Sigmoid colon (tissue), 7 donors: ENCODE measurements around the gene PPP1R3G. TPM values are rescaled to one million over a fixed set of nuclear protein-coding genes. Genes with fewer than 3 reads are reported as not detected.

Experiments used
- DNase-seq: peaks from one replicate; pipeline ENCODE4 v3.0.0-alpha.2; 2019
- H3K27ac ChIP-seq, 4 donors: fragments of 200-600 bp; sonication (generic); one replicate each; pipeline ENCODE4 v1.5.1; 2016 to 2019; ENCODE audit warnings: mild to moderate bottlenecking in 1 of 4
- H3K27me3 ChIP-seq, 3 donors: fragments of 200-600 bp; sonication (generic); one replicate each; pipeline ENCODE4 v1.5.1; 2019; ENCODE audit warnings: mild to moderate bottlenecking in 1 of 3
- H3K36me3 ChIP-seq, 4 donors: fragments of 200-600 bp; sonication (generic); one replicate each; pipeline ENCODE4 v1.5.1; 2016 to 2019
- H3K4me1 ChIP-seq, 4 donors: fragments of 200-600 bp; sonication (generic); one replicate each; pipeline ENCODE4 v1.5.1; 2017 to 2019
- H3K4me3 ChIP-seq, 4 donors: fragments of 200-600 bp; sonication (generic); one replicate each; pipeline ENCODE4 v1.5.1; 2017 to 2019; ENCODE audit warnings: mild to moderate bottlenecking in 2 of 4, moderate library complexity in 1 of 4
- H3K9me3 ChIP-seq, 4 donors: fragments of 200-600 bp in 3 of 4; sonication (generic) in 3 of 4; one replicate each; pipeline versions ENCODE4 v1.5.1 to v1.6.1; 2013 to 2019
- EP300 ChIP-seq, 4 donors: sonication (generic); formaldehyde crosslinking; IDR thresholded peaks; one replicate each; pipeline ENCODE4 v1.6.1; 2017; ENCODE audit warnings: antibody characterized with exemption in 4 of 4
- POLR2A ChIP-seq, 2 donors: fragments of 450-650 bp; IDR thresholded peaks; one replicate each; pipeline ENCODE4 v1.6.1; 2016; ENCODE audit warnings: antibody characterized with exemption in 2 of 2, mild to moderate bottlenecking in 2 of 2, moderate library complexity in 2 of 2
- POLR2AphosphoS5 ChIP-seq, 4 donors: sonication (generic); formaldehyde crosslinking; IDR thresholded peaks; one replicate each; pipeline ENCODE4 v1.6.1; 2017; ENCODE audit warnings: antibody characterized with exemption in 4 of 4
- WGBS, 2 donors: extraction: QIAGEN DNeasy Blood & Tissue Kit; methylation state at CpG; one replicate each; pipeline ENCODE4 v1.1.7; 2013; 5-methylcytosine and 5-hydroxymethylcytosine counted together
- intact Hi-C: fragments of 100-400 bp; cut with DNase I; formaldehyde crosslinking; loops from one replicate; pipeline ENCODE4 v1.15.1; 2023
- polyA plus RNA-seq, 3 donors: library from polyadenylated mRNA; stranded (reverse); fragments of 200-250 nt; gene quantifications; one replicate each; pipeline ENCODE4 v1.2.3, GENCODE V29; 2013
- total RNA-seq, 4 donors: library from RNA; depleted of rRNA; stranded (reverse); fragments of >200 nt; gene quantifications; one replicate each; pipeline ENCODE4 v1.1.0, GENCODE V29; 2016
- TF ChIP-seq, protein P1 (sequence below), 4 experiments: fragments of 450-650 bp in 3 of 4; fragments of 200-600 bp in 1 of 4; IDR thresholded peaks; one replicate each; pipeline ENCODE4 v1.5.1; 2016 to 2019; ENCODE audit warnings: antibody characterized with exemption in 4 of 4, mild to moderate bottlenecking in 3 of 4, moderate library complexity in 2 of 4
- donor health status: healthy with polysubstance abuse.
- donor health status: Bipolar disorder and iron deficiency.
- donor health status: healthy.

PPP1R3G gene
- total and polyA plus RNA-seq, 7 donors: under 0.01 to 3.0 (median 1.8) TPM

DNA sequence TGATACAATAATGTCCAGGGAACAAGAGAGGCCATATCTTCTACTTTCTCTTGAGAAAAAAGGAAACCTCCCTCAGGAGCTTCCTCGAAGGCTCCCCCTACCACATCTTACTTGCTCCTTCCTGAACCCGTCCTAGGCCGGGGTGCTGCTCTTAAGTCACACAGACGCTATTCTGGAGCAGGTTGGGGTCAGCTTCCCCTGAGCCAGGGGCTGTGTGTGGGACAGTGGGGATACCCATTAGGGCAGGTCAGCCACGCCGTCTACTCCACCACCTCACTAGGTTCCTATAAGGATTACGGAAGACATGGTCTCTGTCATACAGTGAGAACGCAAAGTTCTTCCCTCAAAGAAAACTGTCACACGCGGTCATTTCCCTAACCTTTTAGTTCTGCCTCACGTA is 8.2 kb upstream of the PPP1R3G start:
- intact Hi-C loops: no loop called here
- no peaks in the 10 kb centered on the region for H3K36me3 ChIP-seq
- no peak for DNase-seq
- H3K27ac ChIP-seq: no peak overlapping the region
- no peaks in the 10 kb centered on the region for H3K4me1 ChIP-seq
- H3K27me3 ChIP-seq: no peaks in the 10 kb centered on the region
- no peak overlapping the region for H3K4me3 ChIP-seq
- H3K9me3 ChIP-seq: no peaks in the 10 kb centered on the region
- TF ChIP-seq POLR2AphosphoS5 (IDR thresholded peaks at IDR 0.05): no peak
- no peak for TF ChIP-seq POLR2A (IDR thresholded peaks at IDR 0.05)
- TF ChIP-seq, protein P1, sequence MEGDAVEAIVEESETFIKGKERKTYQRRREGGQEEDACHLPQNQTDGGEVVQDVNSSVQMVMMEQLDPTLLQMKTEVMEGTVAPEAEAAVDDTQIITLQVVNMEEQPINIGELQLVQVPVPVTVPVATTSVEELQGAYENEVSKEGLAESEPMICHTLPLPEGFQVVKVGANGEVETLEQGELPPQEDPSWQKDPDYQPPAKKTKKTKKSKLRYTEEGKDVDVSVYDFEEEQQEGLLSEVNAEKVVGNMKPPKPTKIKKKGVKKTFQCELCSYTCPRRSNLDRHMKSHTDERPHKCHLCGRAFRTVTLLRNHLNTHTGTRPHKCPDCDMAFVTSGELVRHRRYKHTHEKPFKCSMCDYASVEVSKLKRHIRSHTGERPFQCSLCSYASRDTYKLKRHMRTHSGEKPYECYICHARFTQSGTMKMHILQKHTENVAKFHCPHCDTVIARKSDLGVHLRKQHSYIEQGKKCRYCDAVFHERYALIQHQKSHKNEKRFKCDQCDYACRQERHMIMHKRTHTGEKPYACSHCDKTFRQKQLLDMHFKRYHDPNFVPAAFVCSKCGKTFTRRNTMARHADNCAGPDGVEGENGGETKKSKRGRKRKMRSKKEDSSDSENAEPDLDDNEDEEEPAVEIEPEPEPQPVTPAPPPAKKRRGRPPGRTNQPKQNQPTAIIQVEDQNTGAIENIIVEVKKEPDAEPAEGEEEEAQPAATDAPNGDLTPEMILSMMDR (IDR thresholded peaks at IDR 0.05): no peak
- no peak for TF ChIP-seq EP300 (IDR thresholded peaks at IDR 0.05)
- WGBS, 2 donors: 94 to 95% methylated on average over 11 of the region's 11 CpGs

DNA sequence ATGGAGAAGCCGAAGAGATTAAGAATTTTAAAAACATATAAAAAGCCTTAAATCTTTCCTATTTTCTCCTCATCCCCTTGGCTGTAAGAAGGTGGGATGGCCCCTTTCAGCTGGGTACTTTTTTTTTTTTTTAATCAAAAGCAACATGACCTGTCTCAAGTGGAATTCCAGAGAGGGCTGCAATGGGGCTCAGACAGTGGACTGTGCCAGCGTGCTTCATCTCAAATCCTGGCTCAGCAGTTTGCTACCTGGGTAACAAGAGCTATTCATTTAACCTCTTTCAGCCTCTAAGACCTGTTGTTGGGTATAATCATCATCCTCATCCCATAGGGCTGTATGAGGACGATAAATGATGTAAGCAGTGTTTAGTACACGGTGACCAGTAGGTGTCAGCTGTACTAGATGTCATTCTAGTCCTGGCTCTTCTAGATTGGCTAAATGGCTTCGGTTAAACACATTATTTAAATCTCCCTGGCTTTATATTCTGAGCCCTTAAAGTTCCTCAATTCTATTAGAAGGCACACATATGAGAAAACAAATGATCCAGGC is 6.9 kb upstream of the PPP1R3G start:
- H3K36me3 ChIP-seq: no peaks in the 10 kb centered on the region
- no peaks in the 10 kb centered on the region for H3K27me3 ChIP-seq
- H3K4me1 ChIP-seq: no peaks in the 10 kb centered on the region
- intact Hi-C loops: no loop called here
- DNase-seq: no peak
- TF ChIP-seq POLR2AphosphoS5 (IDR thresholded peaks at IDR 0.05): no peak
- no peak for TF ChIP-seq POLR2A (IDR thresholded peaks at IDR 0.05)
- TF ChIP-seq, protein P1 (IDR thresholded peaks at IDR 0.05): no peak
- no peak for TF ChIP-seq EP300 (IDR thresholded peaks at IDR 0.05)
- no peak overlapping the region for H3K27ac ChIP-seq
- no peak overlapping the region for H3K4me3 ChIP-seq
- H3K9me3 ChIP-seq: no peaks in the 10 kb centered on the region
- 40 to 72% methylated on average over 5 of the region's 5 CpGs for WGBS, 2 donors

DNA sequence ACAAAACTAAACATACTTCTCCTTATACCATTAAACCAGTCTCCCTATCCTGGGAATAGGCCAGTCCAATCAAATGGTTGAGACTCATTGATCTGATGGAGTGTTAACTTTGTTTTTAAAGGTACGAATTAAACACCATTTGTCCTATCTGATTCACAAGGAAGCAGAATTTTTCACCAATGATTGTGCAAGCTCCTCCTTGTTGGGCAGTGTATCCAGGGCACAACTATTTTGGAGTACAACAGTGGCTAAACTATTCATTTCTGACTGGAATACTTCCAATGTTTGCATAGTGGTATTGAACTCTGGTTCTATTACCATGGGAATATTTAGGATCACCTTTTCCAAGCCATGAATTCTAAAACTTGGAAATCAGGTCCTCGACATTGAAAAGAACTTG is 5.4 kb upstream of the PPP1R3G start:
- Histone ChIP-seq H3K4me3 (no peak overlapping the region), H3K4me1 (peaks cover 0 to 5% (median 2%) of the 10 kb centered on the region in 4 donors), H3K36me3 (no peaks in the 10 kb centered on the region), H3K27ac (no peak overlapping the region), H3K27me3 (no peaks in the 10 kb centered on the region), H3K9me3 (no peaks in the 10 kb centered on the region)
- intact Hi-C loops: no loop called here
- DNase-seq: no peak
- TF ChIP-seq POLR2AphosphoS5 (IDR thresholded peaks at IDR 0.05): no peak
- no peak for TF ChIP-seq EP300 (IDR thresholded peaks at IDR 0.05)
- TF ChIP-seq, protein P1 (IDR thresholded peaks at IDR 0.05): no peak
- 92 to 95% methylated on average over 2 of the region's 2 CpGs for WGBS, 2 donors

DNA sequence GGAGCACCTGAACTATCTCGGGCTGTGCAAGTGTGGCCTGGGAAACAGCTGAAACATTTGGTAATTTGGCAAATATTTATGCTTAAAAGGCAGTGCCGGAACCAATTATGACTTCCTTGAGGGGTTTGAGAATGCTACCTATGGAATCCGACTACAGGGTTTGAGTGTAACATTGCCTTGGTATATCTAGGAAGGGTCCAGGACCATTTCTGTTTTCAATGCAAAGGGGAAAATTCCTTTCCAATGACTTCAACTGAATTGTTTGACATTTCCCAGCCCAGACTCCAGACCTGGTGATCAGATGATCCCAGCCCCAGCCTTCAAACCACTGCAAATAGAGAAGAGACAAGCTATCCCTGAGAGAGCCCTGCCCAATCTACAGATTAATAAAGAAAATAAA is 4.6 kb upstream of the PPP1R3G start:
- H3K9me3 ChIP-seq: no peaks in the 10 kb centered on the region
- H3K4me1 ChIP-seq: peaks cover 0 to 5% (median 2%) of the 10 kb centered on the region in 4 donors
- intact Hi-C loops: no loop called here
- H3K4me3 ChIP-seq: no peak overlapping the region
- no peaks in the 10 kb centered on the region for H3K27me3 ChIP-seq
- no peaks in the 10 kb centered on the region for H3K36me3 ChIP-seq
- TF ChIP-seq POLR2AphosphoS5 (IDR thresholded peaks at IDR 0.05) (no peak), EP300 (IDR thresholded peaks at IDR 0.05) (no peak), POLR2A (IDR thresholded peaks at IDR 0.05) (no peak)
- TF ChIP-seq, protein P1 (IDR thresholded peaks at IDR 0.05): no peak
- WGBS, 2 donors: 63 to 78% methylated on average over 3 of the region's 3 CpGs
- no peak overlapping the region for H3K27ac ChIP-seq
- no peak for DNase-seq

DNA sequence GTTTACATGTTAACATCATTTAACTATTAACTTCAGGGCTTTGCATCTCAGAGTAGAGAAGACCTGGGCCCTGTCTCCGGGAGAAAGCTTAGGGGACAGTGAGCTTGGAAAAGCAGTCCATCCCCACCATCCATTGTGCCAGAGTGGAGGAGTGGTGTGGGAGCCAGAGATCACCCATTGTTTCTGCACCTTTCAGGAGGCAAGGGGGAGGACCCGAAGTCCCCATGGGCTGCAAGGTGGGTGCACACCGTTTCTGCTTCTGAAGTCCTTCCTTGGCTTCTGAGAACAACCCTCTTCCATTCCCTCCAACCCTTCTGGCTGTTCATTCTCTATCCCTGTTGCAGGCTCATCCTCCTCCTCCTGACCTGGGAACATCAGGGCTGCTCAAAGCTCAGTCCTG is 4.0 kb upstream of the PPP1R3G start:
- 84 to 94% methylated on average over 3 of the region's 3 CpGs for WGBS, 2 donors
- intact Hi-C loops: no loop called here
- no peak for TF ChIP-seq POLR2A (IDR thresholded peaks at IDR 0.05)
- TF ChIP-seq, protein P1 (IDR thresholded peaks at IDR 0.05): no peak
- no peak for TF ChIP-seq POLR2AphosphoS5 (IDR thresholded peaks at IDR 0.05)
- no peak for TF ChIP-seq EP300 (IDR thresholded peaks at IDR 0.05)
- H3K27ac ChIP-seq: no peak overlapping the region
- H3K4me1 ChIP-seq: peaks cover 0 to 11% (median 7%) of the 10 kb centered on the region in 4 donors
- DNase-seq: no peak
- no peaks in the 10 kb centered on the region for H3K9me3 ChIP-seq
- no peaks in the 10 kb centered on the region for H3K36me3 ChIP-seq
- no peaks in the 10 kb centered on the region for H3K27me3 ChIP-seq
- no peak overlapping the region for H3K4me3 ChIP-seq
